ENCODE results near the gene CD3E.

CD3E gene

DNA sequence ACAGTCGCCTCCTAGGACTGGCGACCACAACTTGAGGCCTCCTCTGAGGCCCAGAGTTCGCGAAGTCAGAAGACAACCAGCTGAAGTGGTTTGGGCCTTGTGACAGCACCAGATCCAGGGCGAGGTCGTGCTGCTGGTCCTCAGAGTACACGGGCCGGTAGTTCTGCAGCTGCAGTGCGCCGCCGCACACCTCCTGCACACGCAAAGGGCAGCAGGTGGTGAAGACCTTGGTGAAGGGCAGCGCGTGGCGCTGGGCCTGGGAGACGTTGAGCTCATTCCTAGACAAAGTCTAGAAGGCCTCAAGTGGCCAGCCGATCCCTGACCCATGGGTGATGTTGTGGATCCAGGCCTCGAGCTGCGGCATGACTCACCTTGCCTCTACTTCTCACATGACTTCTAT is 18.2 kb downstream of the CD3E start:
- FAIRE-seq (no peak), DNase-seq (ENCODE audit: insufficient read length, low spot score) (no peak)
- TF ChIP-seq POLR2A (IDR thresholded peaks at IDR 0.05; ENCODE audit: low read depth, low read length), result no peak

DNA sequence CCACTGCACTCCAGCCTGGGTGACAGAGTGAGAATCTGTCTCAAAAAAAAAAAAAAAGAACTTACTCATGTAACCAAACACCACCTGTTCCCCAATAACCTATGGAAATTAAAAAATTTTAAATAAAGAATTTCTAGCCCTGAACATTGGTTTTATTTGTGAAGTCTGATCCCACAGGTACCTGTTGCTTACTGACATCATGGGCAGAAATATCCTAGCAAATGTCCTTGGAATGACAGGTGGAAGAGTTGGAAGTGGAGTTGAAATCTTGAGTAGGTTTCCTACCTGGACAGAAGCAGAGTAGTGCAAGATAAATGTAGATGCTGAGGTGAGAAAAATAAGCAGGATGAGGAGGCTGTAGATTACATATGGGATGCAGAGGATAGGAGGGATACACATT is 20.8 kb downstream of the CD3E start:
- FAIRE-seq (no peak), DNase-seq (ENCODE audit: insufficient read length, low spot score) (no peak)
- no peak for TF ChIP-seq POLR2A (IDR thresholded peaks at IDR 0.05; ENCODE audit: low read depth, low read length)

DNA sequence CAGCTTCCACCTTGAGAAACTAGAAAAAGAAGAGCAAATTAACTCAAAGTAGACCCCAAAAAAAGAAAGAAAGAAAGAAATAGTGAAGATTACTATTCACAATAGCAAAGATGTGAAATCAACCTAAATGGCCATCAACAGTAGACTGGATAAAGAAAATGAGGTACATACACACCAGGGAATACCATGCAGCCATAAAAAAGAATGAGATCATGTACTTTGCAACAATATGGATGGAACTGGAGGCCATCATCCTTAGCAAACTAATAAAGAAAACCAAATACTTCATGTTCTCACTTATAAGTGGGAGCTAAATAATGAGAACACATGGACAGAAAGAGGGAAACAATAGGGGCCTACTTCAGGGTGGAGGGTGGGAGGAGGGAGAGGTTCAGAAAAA is 24.2 kb downstream of the CD3E start:
- DNase-seq (ENCODE audit: insufficient read length, low spot score), result no peak
- no peak for FAIRE-seq
- TF ChIP-seq POLR2A (IDR thresholded peaks at IDR 0.05; ENCODE audit: low read depth, low read length), result no peak

DNA sequence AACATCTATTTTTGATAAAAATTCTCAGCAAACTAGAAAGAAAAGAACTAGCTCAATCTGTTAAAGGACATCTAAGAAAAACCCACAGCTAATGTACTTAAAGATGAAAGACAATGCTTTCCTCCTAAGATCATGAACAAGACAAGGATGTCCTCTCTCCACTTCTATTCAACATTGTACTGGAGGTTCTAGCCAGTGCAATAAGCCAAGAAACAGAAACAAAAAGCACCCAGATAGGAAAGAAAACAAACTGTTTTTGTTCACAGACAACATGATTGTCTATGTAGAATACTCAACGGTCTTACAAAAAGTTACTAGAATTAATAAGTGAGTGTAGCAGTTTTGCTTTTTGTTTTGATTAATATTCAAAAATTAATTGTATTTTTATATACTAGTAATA is 30.2 kb downstream of the CD3E start:
- TF ChIP-seq POLR2A (IDR thresholded peaks at IDR 0.05; ENCODE audit: low read depth, low read length), result no peak
- DNase-seq (ENCODE audit: insufficient read length, low spot score) (no peak), FAIRE-seq (no peak)

DNA sequence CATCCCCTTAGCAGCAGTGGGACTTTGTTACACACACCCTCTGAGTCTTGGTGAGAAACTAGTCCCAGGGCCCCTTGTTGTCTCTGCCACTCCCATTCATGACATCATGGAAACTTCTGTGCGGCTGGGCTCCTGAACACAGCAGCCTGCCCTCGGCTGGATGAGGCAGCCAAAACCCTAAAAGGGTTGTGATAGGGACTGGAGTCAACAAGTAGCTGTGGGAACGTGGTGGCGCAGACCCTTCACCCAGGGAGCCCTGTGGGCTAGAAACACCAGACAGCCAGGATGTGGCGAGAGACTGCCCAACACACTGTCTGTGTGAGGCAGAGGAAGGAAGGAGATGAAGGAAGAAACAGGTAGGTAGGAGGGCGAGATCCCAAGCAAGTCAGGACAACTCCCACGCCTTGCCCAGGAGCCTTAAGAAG is 34.1 kb downstream of the CD3E start:
- no peak for FAIRE-seq
- no peak for DNase-seq (ENCODE audit: insufficient read length, low spot score)
- no peak for TF ChIP-seq POLR2A (IDR thresholded peaks at IDR 0.05; ENCODE audit: low read depth, low read length)

DNA sequence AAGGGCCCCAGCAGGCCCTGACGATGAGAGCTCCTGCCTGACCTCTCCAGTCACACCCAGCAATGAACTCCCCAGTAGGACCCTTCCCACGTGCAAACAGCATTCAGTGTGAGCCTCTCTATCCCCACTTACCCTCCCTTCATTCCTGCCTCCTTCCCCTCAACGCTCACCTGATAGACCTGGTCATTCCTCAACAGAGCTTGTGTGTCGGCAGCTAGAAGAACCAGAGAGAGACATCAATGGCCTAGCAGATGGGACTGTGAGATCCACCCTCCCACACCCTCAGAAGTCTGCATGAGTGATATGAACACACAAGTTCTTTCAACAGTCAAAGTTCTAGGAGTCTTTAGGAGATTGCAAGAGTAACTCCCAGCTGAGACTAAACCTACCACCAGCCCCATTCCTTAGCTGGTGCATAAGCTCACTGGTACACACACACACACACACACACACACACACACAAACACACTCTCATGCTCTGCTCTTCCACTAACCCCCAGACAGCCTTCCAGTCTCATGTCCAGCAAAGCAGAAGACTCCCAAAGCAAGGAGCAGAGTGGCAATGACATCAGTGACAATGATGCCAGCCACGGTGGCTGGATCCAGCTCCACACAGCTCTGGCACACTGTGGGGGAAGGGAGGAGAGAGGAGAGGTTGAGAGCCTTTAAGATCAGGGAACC is 34.9 kb downstream of the CD3E start:
- no peak for TF ChIP-seq POLR2A (IDR thresholded peaks at IDR 0.05; ENCODE audit: low read depth, low read length)
- DNase-seq (ENCODE audit: insufficient read length, low spot score) (no peak), FAIRE-seq (no peak)

DNA sequence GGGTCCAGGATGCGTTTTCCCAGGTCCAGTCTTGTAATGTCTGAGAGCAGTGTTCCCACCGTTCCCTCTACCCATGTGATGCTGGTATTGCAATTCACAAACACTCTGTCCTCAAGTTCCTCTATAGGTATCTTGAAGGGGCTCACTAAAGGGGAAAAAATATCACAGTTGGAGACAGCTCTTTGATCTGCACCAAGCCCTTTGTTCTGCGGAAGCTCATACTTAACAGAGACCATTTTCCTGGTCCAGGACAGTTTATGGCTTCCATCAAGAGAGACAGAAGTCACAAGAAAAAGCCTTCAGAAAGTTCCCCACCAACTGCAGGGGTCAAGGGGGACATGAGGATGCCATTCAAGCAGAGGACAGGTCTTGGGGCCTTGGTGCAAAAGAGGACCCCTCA is 35.9 kb downstream of the CD3E start:
- no peak for FAIRE-seq
- DNase-seq (ENCODE audit: insufficient read length, low spot score), result no peak
- no peak for TF ChIP-seq POLR2A (IDR thresholded peaks at IDR 0.05; ENCODE audit: low read depth, low read length)

DNA sequence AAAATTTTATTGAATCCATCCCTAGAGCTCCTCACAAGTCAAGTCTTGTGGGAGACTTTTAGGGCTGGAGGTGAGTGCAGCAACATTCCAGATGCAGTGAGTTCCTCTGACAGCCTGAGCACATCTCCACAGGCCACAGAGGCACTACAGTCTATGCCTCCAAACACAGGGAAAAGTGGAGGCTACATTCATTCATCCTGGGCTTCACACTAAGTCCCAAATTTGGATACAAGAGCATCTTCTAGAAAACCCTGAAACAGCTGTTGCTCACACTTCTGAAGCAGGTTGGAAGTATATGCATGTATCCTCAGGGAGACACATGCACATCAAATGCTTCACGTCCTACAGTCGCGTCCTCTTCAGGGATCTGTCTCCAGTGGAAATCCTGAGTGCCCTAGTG is 36.7 kb downstream of the CD3E start:
- FAIRE-seq (no peak), DNase-seq (ENCODE audit: insufficient read length, low spot score) (no peak)

DNA sequence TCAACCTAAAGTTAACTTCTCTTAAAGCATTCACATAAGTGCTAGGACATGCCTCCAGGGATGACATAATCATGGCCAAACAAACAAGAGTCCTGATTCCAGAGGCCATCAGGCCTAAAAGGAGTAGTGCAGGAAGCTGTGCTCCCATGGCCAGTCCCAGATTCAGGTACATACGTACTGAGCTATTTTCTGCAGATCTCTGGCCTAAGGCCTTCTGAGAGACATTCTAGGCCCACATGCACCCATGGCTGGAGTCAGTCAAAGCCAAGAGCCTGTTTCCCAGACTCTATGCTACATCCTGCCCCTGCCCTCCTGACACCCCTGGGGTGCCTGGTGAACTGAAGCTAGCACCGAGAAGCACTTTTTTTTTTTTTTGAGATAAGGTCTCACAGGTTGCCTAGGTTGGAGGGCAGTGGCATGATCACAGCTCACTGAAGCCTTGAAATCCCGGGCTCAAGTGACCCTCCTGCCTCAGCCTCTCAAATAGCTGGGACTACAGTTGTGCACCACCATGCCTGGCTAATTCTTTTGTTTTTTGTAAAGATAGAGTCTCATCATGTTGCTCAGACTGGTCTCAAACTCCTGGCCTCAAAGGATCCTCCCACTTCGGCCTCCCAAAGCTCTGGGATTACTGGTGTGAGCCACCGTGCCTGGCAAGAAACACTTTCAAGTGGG is 37.4 kb downstream of the CD3E start:
- DNase-seq (ENCODE audit: insufficient read length, low spot score) (no peak), FAIRE-seq (no peak)
- no peak for TF ChIP-seq POLR2A (IDR thresholded peaks at IDR 0.05; ENCODE audit: low read depth, low read length)

More for the DNA sequence above, 36.7 kb downstream of the CD3E start:
- TF ChIP-seq POLR2A (IDR thresholded peaks at IDR 0.05; ENCODE audit: low read depth, low read length), result no peak

DNA sequence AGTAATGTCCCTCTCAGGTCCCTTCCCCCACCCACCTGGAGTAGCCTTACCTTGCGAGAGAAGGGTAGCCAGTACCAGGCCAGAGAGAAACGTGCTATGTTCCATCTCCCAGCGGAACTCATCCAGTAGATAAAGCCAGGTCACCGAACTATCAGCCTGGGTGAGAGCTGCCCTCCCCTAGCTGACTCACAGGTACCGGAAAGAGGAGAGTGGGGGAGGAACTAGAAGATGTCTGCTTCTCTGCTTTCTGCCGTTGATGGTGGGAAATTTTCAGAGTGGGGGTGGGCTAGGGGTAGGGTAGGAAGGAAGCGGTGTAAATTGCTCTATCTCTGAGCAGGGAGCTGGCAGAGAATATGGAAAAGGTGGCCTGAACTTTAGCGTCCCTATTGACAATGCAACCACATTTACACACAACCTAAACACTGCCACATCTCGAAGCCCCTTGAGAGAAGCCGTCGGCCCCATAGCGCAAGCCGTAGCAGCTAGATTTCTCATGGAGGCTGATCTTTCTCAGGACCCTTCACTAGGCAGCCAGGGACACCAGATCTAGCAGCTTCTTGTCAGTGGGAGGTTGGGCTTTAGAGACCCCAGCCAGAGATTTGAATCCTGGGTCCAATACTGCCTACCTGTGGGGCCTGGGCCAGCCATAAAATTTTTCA is 38.1 kb downstream of the CD3E start, which contains the start of gene CD3D:
CD3D (minus strand) TSS at position 203 of the 659 bp plus-strand sequence; CDS start at position 105, 98 bp downstream.
- DNase-seq (ENCODE audit: insufficient read length, low spot score) (no peak), FAIRE-seq (no peak)

DNA sequence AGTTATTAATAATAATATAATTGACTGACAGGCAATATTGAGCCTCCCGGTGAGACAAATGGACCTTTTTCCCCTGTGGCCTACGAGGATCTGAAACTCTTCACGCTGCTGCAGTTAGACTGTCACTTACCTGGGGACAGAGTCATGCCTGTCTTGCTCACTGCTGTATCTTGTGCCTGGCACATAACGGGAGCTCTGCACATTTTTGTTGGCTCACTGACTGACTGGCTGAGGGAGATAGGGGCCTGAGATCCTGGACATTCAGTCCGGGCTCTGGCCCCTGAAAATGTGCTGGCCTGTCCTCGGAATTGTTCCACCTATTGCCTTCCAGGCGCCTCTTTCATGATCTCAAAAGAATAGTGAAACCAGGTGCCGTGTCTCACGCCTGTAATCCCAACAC is 38.7 kb downstream of the CD3E start:
- FAIRE-seq (no peak), DNase-seq (ENCODE audit: insufficient read length, low spot score) (no peak)
- TF ChIP-seq POLR2A (IDR thresholded peaks at IDR 0.05; ENCODE audit: low read depth, low read length), result no peak

More for the DNA sequence above, 38.1 kb downstream of the CD3E start, which contains the start of gene CD3D:
- no peak for TF ChIP-seq POLR2A (IDR thresholded peaks at IDR 0.05; ENCODE audit: low read depth, low read length)

DNA sequence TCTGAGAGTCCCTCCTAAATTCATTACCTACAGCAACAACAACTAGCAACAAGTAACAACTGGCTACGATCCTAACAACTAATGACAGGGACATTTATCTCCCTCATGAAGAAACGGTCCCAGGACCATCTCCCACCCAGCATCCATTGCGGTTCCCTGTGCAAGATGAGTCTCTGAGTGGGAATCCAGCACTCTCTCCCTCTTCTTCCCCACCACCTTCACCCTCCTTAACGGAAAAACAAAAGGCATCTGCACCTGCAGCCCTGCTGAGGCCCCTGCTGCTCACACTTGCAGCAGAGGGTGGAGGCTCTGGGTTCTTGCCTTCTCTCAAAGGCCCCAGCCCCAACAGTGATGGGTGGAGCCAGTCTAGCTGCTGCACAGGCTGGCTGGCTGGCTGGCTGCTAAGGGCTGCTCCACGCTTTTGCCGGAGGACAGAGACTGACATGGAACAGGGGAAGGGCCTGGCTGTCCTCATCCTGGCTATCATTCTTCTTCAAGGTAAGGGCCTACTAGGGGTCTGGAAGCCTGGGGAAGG is 39.5 kb downstream of the CD3E start, which contains the start of gene CD3G:
CD3G (plus strand) TSS at position 364 of the 535 bp plus-strand sequence; CDS start at position 444, 80 bp downstream.
- DNase-seq (ENCODE audit: insufficient read length, low spot score), result no peak
- no peak for TF ChIP-seq POLR2A (IDR thresholded peaks at IDR 0.05; ENCODE audit: low read depth, low read length)
- FAIRE-seq, result no peak

DNA sequence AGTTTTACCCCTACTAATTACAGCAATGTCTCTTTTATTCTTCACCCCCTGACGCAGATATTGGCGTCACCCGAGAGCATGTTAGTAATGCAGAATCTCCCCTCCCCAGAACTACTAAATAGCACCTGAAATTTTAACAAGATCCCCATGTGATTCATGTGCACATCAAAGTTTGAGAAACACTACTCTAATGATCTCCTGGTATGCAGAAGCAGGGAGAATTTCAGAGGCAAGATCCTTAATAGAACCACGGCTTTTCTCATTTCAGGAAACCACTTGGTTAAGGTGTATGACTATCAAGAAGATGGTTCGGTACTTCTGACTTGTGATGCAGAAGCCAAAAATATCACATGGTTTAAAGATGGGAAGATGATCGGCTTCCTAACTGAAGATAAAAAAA is 44.9 kb downstream of the CD3E start:
- TF ChIP-seq POLR2A (IDR thresholded peaks at IDR 0.05; ENCODE audit: low read depth, low read length), result no peak
- FAIRE-seq (no peak), DNase-seq (ENCODE audit: insufficient read length, low spot score) (no peak)

DNA sequence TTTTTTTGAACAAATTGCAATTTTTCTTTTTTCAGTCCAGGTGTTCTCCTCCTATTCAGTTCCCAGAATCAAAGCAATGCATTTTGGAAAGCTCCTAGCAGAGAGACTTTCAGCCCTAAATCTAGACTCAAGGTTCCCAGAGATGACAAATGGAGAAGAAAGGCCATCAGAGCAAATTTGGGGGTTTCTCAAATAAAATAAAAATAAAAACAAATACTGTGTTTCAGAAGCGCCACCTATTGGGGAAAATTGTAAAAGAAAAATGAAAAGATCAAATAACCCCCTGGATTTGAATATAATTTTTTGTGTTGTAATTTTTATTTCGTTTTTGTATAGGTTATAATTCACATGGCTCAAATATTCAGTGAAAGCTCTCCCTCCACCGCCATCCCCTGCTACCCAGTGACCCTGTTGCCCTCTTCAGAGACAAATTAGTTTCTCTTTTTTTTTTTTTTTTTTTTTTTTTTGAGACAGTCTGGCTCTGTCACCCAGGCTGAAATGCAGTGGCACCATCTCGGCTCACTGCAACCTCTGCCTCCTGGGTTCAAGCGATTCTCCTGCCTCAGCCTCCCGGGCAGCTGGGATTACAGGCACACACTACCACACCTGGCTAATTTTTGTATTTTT is 48.7 kb downstream of the CD3E start:
- no peak for FAIRE-seq
- no peak for TF ChIP-seq POLR2A (IDR thresholded peaks at IDR 0.05; ENCODE audit: low read depth, low read length)
- no peak for DNase-seq (ENCODE audit: insufficient read length, low spot score)

All from H54 (cell line).